Measurements from ENCODE around the gene HSPD1.

Gene HSPD1

GRCh38 chr2:197513915-197514314, 14.3 kb upstream of the HSPD1 start:
- H3K27ac ChIP-seq (ENCODE audit: low read length): no peak overlapping the region

DNA sequence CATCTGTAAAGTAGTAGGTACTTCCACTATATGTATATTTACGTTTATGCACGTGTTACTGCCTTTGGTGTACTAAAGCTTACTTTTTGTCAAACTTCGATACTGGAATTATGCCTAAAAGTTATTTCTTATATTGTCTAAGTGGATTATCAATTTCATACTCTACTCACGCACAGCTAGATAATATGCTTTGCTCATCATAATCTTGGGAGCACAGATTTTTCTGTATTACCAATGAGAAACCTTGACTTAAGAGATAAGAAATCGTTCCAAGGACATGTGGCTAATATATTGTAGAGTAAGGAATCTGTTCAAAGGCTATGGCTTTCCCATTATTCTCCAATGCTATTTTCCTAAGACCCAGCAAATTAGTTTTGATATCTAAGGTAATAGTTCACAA, 7.0 kb upstream of the HSPD1 start:
- H3K9ac ChIP-seq (ENCODE audit: low read length): no peak overlapping the region
- H3K4me3 ChIP-seq (ENCODE audit: low read length): no peak overlapping the region
- H3K4me1 ChIP-seq (ENCODE audit: control insufficient read depth, low read depth, low read length): peaks cover 7% of the 10 kb centered on the region
- H3K27ac ChIP-seq (ENCODE audit: low read length): no peak overlapping the region
- no peaks in the 10 kb centered on the region for H3K9me3 ChIP-seq (ENCODE audit: control insufficient read depth, low read depth, low read length)
- H3K27me3 ChIP-seq (ENCODE audit: control insufficient read depth, insufficient read depth, low read length): no peaks in the 10 kb centered on the region
- H3K36me3 ChIP-seq (ENCODE audit: control insufficient read depth, low read depth, low read length): peaks cover 39% of the 10 kb centered on the region

More at GRCh38 chr2:197513915-197514314, 14.3 kb upstream of the HSPD1 start:
- no peak overlapping the region for H3K9ac ChIP-seq (ENCODE audit: low read length)
- H3K4me3 ChIP-seq (ENCODE audit: low read length): no peak overlapping the region
- H3K27me3 ChIP-seq (ENCODE audit: control insufficient read depth, insufficient read depth, low read length): no peaks in the 10 kb centered on the region
- H3K36me3 ChIP-seq (ENCODE audit: control insufficient read depth, low read depth, low read length): no peaks in the 10 kb centered on the region
- peaks cover 12% of the 10 kb centered on the region for H3K4me1 ChIP-seq (ENCODE audit: control insufficient read depth, low read depth, low read length)
- no peaks in the 10 kb centered on the region for H3K9me3 ChIP-seq (ENCODE audit: control insufficient read depth, low read depth, low read length)

- Histone ChIP-seq H3K27ac (ENCODE audit: low read length) (no peak overlapping the region), H3K9me3 (ENCODE audit: control insufficient read depth, low read depth, low read length) (no peaks in the 10 kb centered on the region), H3K9ac (ENCODE audit: low read length) (no peak overlapping the region), H3K4me3 (ENCODE audit: low read length) (no peak overlapping the region), H3K4me1 (ENCODE audit: control insufficient read depth, low read depth, low read length) (peaks cover 7% of the 10 kb centered on the region), H3K27me3 (ENCODE audit: control insufficient read depth, insufficient read depth, low read length) (no peaks in the 10 kb centered on the region), H3K36me3 (ENCODE audit: control insufficient read depth, low read depth, low read length) (peaks cover 41% of the 10 kb centered on the region)
Observed at GRCh38 chr2:197504512-197504911, 4.9 kb upstream of the HSPD1 start.

- H3K4me1 ChIP-seq (ENCODE audit: control insufficient read depth, low read depth, low read length): peaks cover 7% of the 10 kb centered on the region
- H3K36me3 ChIP-seq (ENCODE audit: control insufficient read depth, low read depth, low read length): peaks cover 41% of the 10 kb centered on the region
- H3K9ac ChIP-seq (ENCODE audit: low read length): no peak overlapping the region
- H3K27ac ChIP-seq (ENCODE audit: low read length): no peak overlapping the region
- no peaks in the 10 kb centered on the region for H3K27me3 ChIP-seq (ENCODE audit: control insufficient read depth, insufficient read depth, low read length)
- no peaks in the 10 kb centered on the region for H3K9me3 ChIP-seq (ENCODE audit: control insufficient read depth, low read depth, low read length)
- H3K4me3 ChIP-seq (ENCODE audit: low read length): no peak overlapping the region
Observed at GRCh38 chr2:197504000-197504399, 4.4 kb upstream of the HSPD1 start.

DNA sequence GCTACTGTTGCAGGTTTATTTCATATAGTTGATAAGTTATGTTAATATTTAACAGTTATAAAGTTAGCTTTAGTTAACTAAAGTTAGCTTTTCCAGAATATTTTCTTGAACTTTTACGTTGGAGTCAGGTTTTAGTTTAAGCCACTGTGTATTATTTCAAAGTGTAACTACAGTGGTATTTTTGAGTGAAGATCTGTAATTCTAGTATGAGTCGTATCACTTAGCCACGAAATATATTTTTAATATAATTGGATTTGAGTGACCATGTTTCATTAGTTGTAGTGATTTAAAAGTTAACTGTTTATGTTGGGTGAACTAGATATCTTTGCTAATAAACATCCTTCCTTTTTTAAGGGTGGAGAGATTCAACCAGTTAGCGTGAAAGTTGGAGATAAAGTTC, 3.0 kb upstream of the HSPD1 start:
- H3K9ac ChIP-seq (ENCODE audit: low read length): peak overlapping the region; percentile 22
- H3K36me3 ChIP-seq (ENCODE audit: control insufficient read depth, low read depth, low read length): peaks cover 51% of the 10 kb centered on the region
- H3K27ac ChIP-seq (ENCODE audit: low read length): no peak overlapping the region
- no peaks in the 10 kb centered on the region for H3K27me3 ChIP-seq (ENCODE audit: control insufficient read depth, insufficient read depth, low read length)
- peaks cover 13% of the 10 kb centered on the region for H3K4me1 ChIP-seq (ENCODE audit: control insufficient read depth, low read depth, low read length)
- no peaks in the 10 kb centered on the region for H3K9me3 ChIP-seq (ENCODE audit: control insufficient read depth, low read depth, low read length)
- H3K4me3 ChIP-seq (ENCODE audit: low read length): peak overlapping the region; percentile 92

- peaks cover 18% of the 10 kb centered on the region for H3K4me1 ChIP-seq (ENCODE audit: control insufficient read depth, low read depth, low read length)
- H3K27me3 ChIP-seq (ENCODE audit: control insufficient read depth, insufficient read depth, low read length): no peaks in the 10 kb centered on the region
- peaks cover 56% of the 10 kb centered on the region for H3K36me3 ChIP-seq (ENCODE audit: control insufficient read depth, low read depth, low read length)
- no peaks in the 10 kb centered on the region for H3K9me3 ChIP-seq (ENCODE audit: control insufficient read depth, low read depth, low read length)
- peak overlapping the region; percentile 92 for H3K4me3 ChIP-seq (ENCODE audit: low read length)
- H3K27ac ChIP-seq (ENCODE audit: low read length): no peak overlapping the region
- H3K9ac ChIP-seq (ENCODE audit: low read length): peak overlapping the region; percentile 22
Observed at GRCh38 chr2:197502201-197502600, 2.6 kb upstream of the HSPD1 start.

DNA sequence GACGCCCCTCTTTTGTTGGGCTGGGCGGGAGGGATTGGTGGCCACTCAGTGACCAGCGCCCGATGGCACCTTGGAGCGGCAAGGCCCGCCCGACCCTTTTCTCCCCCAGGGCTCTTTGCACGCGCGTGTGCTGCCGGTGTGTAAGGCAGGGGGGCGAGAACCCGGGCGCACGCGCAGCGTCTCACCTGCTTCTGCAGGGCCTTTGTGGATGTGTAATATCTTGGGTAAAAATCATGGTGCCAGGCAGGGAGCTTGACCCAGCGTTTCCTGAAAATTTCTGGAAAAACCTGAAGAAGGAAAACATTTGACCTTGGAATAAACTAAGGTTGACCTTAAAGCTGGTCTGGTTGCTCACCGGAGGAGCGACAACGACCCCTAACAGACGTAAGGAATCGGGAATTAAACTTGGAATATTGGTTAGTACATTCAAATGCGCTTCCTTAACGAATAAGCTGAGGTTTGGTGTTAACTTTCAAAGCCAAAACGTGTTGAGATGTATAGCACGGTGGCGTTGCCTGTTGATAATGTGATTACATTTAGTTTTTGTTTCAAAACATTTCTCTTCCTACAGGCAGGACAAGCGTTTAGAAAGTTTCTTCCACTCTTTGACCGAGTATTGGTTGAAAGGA, 977 bp upstream of the HSPD1 start:
- Histone ChIP-seq H3K27me3 (ENCODE audit: control insufficient read depth, insufficient read depth, low read length) (no peaks in the 10 kb centered on the region), H3K4me3 (ENCODE audit: low read length) (peak overlapping the region; percentile 92), H3K27ac (ENCODE audit: low read length) (peak overlapping the region; percentile 65), H3K9ac (ENCODE audit: low read length) (peak overlapping the region; percentile 88), H3K36me3 (ENCODE audit: control insufficient read depth, low read depth, low read length) (peaks cover 67% of the 10 kb centered on the region), H3K4me1 (ENCODE audit: control insufficient read depth, low read depth, low read length) (peaks cover 27% of the 10 kb centered on the region), H3K9me3 (ENCODE audit: control insufficient read depth, low read depth, low read length) (no peaks in the 10 kb centered on the region)

DNA sequence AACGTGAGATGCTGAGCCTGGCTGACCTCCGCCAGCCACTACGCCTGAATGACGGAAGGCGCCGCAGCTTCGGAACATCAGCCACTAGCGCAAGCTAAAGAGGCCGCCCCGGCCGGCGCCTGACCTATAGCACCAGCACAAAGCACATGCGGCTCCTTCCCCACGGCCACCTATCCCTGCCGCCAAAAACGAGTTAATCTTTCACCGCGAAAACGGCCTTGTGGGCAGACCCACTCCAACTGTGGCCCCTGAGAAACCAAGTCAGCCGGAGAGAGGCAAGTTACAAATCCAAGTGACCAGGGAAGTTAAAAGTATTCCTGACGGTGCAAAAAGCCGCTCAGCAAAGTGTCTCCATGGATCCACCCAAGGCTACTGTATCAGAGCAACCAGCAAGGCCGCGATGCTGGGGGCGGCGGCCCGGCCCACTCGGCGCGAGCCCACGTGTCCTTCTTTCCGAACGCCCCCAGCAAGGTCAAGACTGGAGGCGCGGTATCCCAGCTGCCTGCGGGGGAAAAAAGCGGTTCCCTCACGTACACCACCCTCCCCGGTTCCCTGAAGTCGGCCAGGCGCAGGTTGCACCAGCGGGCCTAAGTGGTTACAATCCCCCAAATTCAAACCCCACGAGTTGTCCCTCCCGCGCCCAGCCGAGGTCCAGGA, 575 bp downstream of the HSPD1 start:
- H3K9ac ChIP-seq (ENCODE audit: low read length): peak overlapping the region; percentile 88
- peak overlapping the region; percentile 28 for H3K27ac ChIP-seq (ENCODE audit: low read length)
- H3K36me3 ChIP-seq (ENCODE audit: control insufficient read depth, low read depth, low read length): peaks cover 72% of the 10 kb centered on the region
- peaks cover 27% of the 10 kb centered on the region for H3K4me1 ChIP-seq (ENCODE audit: control insufficient read depth, low read depth, low read length)
- peak overlapping the region; percentile 92 for H3K4me3 ChIP-seq (ENCODE audit: low read length)
- no peaks in the 10 kb centered on the region for H3K27me3 ChIP-seq (ENCODE audit: control insufficient read depth, insufficient read depth, low read length)
- H3K9me3 ChIP-seq (ENCODE audit: control insufficient read depth, low read depth, low read length): no peaks in the 10 kb centered on the region

- Histone ChIP-seq H3K27me3 (ENCODE audit: control insufficient read depth, insufficient read depth, low read length) (no peaks in the 10 kb centered on the region), H3K4me3 (ENCODE audit: low read length) (peak overlapping the region; percentile 92), H3K27ac (ENCODE audit: low read length) (peak overlapping the region; percentile 17), H3K36me3 (ENCODE audit: control insufficient read depth, low read depth, low read length) (peaks cover 72% of the 10 kb centered on the region), H3K4me1 (ENCODE audit: control insufficient read depth, low read depth, low read length) (peaks cover 27% of the 10 kb centered on the region), H3K9me3 (ENCODE audit: control insufficient read depth, low read depth, low read length) (no peaks in the 10 kb centered on the region), H3K9ac (ENCODE audit: low read length) (peak overlapping the region; percentile 88)
Observed at GRCh38 chr2:197498235-197498936, 1.3 kb downstream of the HSPD1 start.

DNA sequence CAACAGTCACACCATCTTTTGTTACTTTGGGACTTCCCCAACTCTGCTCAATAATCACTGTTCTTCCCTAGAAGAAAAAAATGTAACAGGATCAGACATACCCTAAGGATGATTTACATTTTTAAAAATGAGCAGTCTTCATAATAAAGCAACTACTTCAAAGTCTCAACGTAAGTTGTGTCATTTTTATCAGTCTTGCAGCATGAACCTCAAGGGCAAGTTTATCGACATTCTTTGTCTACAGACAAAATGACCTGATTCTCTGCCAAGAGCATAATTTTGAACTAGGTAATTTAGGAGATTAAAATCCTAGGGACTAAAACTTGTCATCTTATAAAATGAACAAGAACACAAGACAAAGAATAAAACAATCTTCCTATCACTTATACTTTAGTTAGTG, 2.3 kb downstream of the HSPD1 start:
- peak overlapping the region; percentile 88 for H3K9ac ChIP-seq (ENCODE audit: low read length)
- no peaks in the 10 kb centered on the region for H3K9me3 ChIP-seq (ENCODE audit: control insufficient read depth, low read depth, low read length)
- peaks cover 72% of the 10 kb centered on the region for H3K36me3 ChIP-seq (ENCODE audit: control insufficient read depth, low read depth, low read length)

DNA sequence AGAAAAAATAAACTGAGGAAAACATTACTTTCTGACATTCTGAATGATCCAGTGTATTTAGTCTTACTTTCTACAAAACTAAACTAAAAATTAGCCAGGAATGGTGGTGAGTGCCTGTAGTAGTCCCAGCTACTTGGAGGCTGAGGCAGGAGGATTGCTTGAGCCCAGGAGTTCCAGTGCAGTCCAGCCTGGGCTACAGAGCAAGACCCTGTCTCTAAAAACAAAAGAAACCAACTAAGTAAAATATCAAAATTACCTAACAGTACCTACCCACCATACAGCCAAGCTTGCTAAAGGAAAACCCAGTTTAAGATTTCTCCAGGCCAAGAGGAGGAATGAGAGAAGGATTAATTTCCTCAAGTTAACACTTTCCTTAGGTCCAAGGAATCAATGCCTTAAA, 2.9 kb downstream of the HSPD1 start:
- Histone ChIP-seq H3K36me3 (ENCODE audit: control insufficient read depth, low read depth, low read length) (peaks cover 72% of the 10 kb centered on the region), H3K9ac (ENCODE audit: low read length) (no peak overlapping the region), H3K27ac (ENCODE audit: low read length) (no peak overlapping the region), H3K4me1 (ENCODE audit: control insufficient read depth, low read depth, low read length) (peaks cover 20% of the 10 kb centered on the region), H3K4me3 (ENCODE audit: low read length) (peak overlapping the region; percentile 92), H3K27me3 (ENCODE audit: control insufficient read depth, insufficient read depth, low read length) (no peaks in the 10 kb centered on the region), H3K9me3 (ENCODE audit: control insufficient read depth, low read depth, low read length) (no peaks in the 10 kb centered on the region)

More for the DNA sequence above, 2.3 kb downstream of the HSPD1 start:
- Histone ChIP-seq H3K27me3 (ENCODE audit: control insufficient read depth, insufficient read depth, low read length) (no peaks in the 10 kb centered on the region), H3K4me3 (ENCODE audit: low read length) (peak overlapping the region; percentile 92), H3K27ac (ENCODE audit: low read length) (no peak overlapping the region), H3K4me1 (ENCODE audit: control insufficient read depth, low read depth, low read length) (peaks cover 26% of the 10 kb centered on the region)

Measured in iPS-18a (cell line).